Aorta (tissue), 5 donors: ENCODE results near the gene CACNB4. TPM values are rescaled to one million over a fixed set of nuclear protein-coding genes. Genes with fewer than 3 reads are reported as not detected.

Experiments used
- ATAC-seq: fragments of 200-7000 bp; cut with Tn5 transposase; one replicate; pipeline ENCODE4 v1.9.1; 2022; ENCODE audit warnings: moderate library complexity; ENCODE audit not compliant: low FRiP score
- DNase-seq, 2 donors: peaks; one replicate each; pipeline ENCODE4 v3.0.0-alpha.2; 2020
- H3K27ac ChIP-seq, 2 donors: one replicate each; pipeline ENCODE4 v1.5.1; 2013; ENCODE audit warnings: low read length in 2 of 2, mild to moderate bottlenecking in 2 of 2, moderate library complexity in 2 of 2, control low read depth in 1 of 2, inconsistent platforms in 1 of 2, low read depth in 1 of 2
- H3K27me3 ChIP-seq, 2 donors: one replicate each; pipeline ENCODE4 v1.6.1; 2013; ENCODE audit warnings: control low read depth in 1 of 2, low read length in 1 of 2, mild to moderate bottlenecking in 1 of 2, moderate library complexity in 1 of 2; ENCODE audit not compliant: insufficient read depth in 2 of 2, control insufficient read depth in 1 of 2
- H3K36me3 ChIP-seq, 2 donors: one replicate each; pipeline ENCODE4 v1.6.1; 2013; ENCODE audit warnings: control low read depth in 1 of 2, low read length in 1 of 2, mild to moderate bottlenecking in 1 of 2; ENCODE audit not compliant: insufficient read depth in 2 of 2, control insufficient read depth in 1 of 2
- H3K4me1 ChIP-seq, 2 donors: one replicate each; pipeline ENCODE4 v1.6.1; 2013; ENCODE audit warnings: low read length in 2 of 2, control low read depth in 1 of 2, mild to moderate bottlenecking in 1 of 2, moderate library complexity in 1 of 2; ENCODE audit not compliant: insufficient read depth in 2 of 2, control insufficient read depth in 1 of 2
- H3K4me3 ChIP-seq, 2 donors: one replicate each; pipeline ENCODE4 v1.5.1; 2013; ENCODE audit warnings: low read length in 2 of 2, control low read depth in 1 of 2, mild to moderate bottlenecking in 1 of 2
- H3K9me3 ChIP-seq: one replicate; pipeline ENCODE4 v1.6.1; 2013; ENCODE audit warnings: mild to moderate bottlenecking, low read length; ENCODE audit not compliant: control insufficient read depth
- WGBS, 2 donors: extraction: QIAGEN DNeasy Blood & Tissue Kit; methylation state at CpG; one replicate each; pipeline ENCODE4 v1.1.7; 2013; 5-methylcytosine and 5-hydroxymethylcytosine counted together
- intact Hi-C, 2 donors: fragments of 100-400 bp; cut with DNase I; formaldehyde crosslinking; loops; one replicate each; pipeline versions ENCODE4 v1.14.2 to v1.15.0; 2022
- polyA plus RNA-seq, 2 donors: library from polyadenylated mRNA; stranded (reverse); fragments of 200-250 nt; gene quantifications; one replicate each; pipeline ENCODE4 v1.2.3, GENCODE V29; 2013
- total RNA-seq, 2 donors: library from RNA; stranded (reverse); fragmentation: NEBNext Ultra II Directional; extraction: Animal tissue kit (Norgen Biotek cat#: 25700); gene quantifications; one replicate each; pipeline ENCODE4 v1.2.1, GENCODE V29; 2021
- donor health status: healthy with polysubstance abuse.
- donor health status: Bipolar disorder and iron deficiency.
- donor health status: DM: no; HTN: no; CAD: no.
- donor health status: DM: no; HTN: no; CAD: no.
- donor health status: DM: yes; HTN: yes; CAD: no.

CACNB4 gene
- total and polyA plus RNA-seq, 4 donors: 1.2 to 14.3 (median 3.2) TPM

DNA sequence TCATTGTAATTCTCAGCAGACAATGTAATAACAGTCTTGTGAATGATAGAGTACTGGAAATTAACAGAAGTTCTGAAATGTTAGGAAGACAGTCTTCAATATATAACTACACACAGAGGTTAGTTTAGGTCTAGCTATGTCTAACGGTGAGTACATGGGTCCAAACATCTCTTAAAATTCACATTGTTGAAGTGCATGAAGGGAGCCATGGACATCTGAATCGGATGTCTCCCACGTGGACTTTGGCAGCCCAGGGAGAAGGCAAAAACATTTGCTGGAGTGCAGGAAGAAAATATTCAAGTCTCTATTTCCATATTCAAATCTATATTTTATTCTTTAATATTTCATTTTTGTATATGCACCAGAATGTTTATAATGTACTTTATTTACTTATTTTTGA lies 34.8 kb downstream of the CACNB4 start:
- intact Hi-C loops: no loop called here
- no peak for ATAC-seq
- H3K27ac ChIP-seq: no peak overlapping the region
- no peak for DNase-seq
- no peaks in the 10 kb centered on the region for H3K9me3 ChIP-seq
- WGBS, 2 donors: 60 to 62% methylated on average over 3 of the region's 3 CpGs
- H3K4me1 ChIP-seq: no peaks in the 10 kb centered on the region
- H3K36me3 ChIP-seq: no peaks in the 10 kb centered on the region
- no peak overlapping the region for H3K4me3 ChIP-seq
- H3K27me3 ChIP-seq: no peaks in the 10 kb centered on the region

DNA sequence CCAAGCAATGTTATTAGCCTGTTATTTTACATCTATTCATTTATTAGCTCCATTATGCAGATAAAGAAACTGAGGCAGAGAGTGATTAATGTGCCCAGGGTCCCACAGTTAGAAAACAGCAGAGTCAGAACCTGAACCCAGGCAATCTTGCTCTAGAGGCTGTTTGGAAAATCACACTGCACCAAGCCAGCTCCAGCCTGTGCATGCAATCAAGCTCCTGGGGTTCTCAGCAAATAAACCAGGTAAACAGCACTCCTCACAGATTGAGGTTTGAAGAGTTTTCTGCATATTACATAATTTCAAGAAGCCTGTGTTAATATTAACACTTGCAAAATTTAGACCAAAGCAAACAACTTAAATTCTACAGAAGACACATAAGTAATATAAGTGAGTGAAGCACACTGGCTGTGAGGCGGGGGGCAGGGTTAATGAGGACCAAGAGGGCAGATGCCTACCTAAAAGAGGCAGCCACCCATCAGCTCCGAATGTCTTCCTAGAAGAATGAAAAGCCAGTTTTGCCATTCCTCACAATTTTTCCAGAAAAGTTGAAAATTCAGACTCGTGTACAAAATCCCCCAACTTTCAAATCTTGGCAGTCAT lies 35.4 kb downstream of the CACNB4 start:
- no peak for ATAC-seq
- intact Hi-C loops: no loop called here
- H3K9me3 ChIP-seq: peaks cover 2% of the 10 kb centered on the region
- H3K27me3 ChIP-seq: no peaks in the 10 kb centered on the region
- whole genome bisulfite sequencing, 2 donors: 51 to 58% methylated on average over 3 of the region's 3 CpGs
- no peaks in the 10 kb centered on the region for H3K4me1 ChIP-seq
- no peak overlapping the region for H3K27ac ChIP-seq
- no peak overlapping the region for H3K4me3 ChIP-seq
- no peak for DNase-seq
- H3K36me3 ChIP-seq: no peaks in the 10 kb centered on the region

DNA sequence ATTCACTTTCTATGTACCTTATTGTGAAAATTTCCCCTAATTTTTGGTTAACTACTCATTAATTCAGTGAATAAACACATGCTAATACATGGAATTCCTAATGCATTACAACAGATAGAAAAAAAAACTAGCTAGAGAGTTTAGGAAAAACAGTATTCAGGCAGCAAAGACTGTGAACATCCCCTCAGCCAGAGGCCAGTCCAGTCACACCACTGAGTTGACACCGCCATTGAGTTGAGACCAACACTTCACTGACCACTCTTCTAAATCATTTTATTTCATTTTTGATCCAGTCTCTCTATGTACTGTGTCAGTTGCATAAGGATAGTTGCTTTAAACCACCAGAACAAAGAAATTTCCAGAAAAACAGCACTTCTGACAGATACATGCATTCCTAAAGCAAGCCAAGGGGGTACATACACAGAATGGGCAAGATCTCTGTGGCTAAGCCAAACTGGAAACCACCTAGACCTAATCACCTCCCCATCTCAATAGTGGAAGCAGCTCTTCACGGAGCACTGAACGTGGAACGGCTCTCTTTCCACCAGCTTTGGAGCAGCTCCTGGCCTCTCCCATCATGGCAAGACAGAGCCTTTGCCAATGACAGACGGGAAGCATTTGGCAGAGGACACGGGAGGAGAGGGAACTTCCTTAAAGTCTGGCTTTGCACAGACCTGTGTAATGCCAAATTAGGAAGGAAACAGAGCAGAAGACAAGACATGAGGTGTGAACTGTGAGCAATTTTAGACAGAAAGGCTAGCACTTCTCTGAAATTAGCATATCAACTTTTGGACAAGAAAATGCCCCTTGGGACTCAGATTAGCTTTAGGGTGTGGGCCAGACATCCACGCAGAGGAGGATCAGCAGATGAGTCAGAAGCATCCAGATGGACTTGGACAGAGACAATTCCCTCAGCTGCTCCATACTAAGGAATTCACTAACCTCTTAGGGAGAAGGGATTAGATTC lies 36.4 kb downstream of the CACNB4 start:
- no peak overlapping the region for H3K4me3 ChIP-seq

DNA sequence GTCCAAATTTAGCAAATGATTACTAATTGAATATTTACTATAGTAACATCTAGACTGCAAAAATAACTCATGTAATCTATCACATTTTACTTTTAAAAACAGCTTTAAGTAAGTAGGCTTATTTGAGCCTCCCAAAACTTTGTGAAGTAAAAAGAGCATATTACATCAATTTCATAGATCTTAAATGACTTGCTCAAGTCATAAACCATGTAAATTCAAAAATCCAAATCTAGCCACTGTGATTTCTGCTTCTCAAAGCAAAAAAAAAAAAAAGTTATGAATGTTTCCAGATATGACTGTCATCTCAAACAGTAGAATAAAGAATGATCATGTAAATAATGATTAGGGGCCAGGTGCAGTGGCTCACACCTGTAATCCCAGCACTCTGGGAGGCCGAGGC lies 37.5 kb downstream of the CACNB4 start:
- Histone ChIP-seq H3K9me3 (peaks cover 2% of the 10 kb centered on the region), H3K36me3 (no peaks in the 10 kb centered on the region), H3K27ac (no peak overlapping the region), H3K27me3 (no peaks in the 10 kb centered on the region), H3K4me3 (no peak overlapping the region), H3K4me1 (no peaks in the 10 kb centered on the region)
- DNase-seq (no peak), ATAC-seq (no peak)
- intact Hi-C loops: no loop called here
- 95 to 98% methylated on average over 1 of the region's 1 CpG for WGBS, 2 donors

More for the DNA sequence above, 36.4 kb downstream of the CACNB4 start:
- Histone ChIP-seq H3K27ac (no peak overlapping the region), H3K4me1 (no peaks in the 10 kb centered on the region), H3K9me3 (peaks cover 2% of the 10 kb centered on the region), H3K27me3 (no peaks in the 10 kb centered on the region), H3K36me3 (no peaks in the 10 kb centered on the region)
- intact Hi-C loops: no loop called here
- ATAC-seq (peak; percentile 82), DNase-seq (peak in 1 of 2 donors; percentile 65)
- WGBS, 2 donors: 60 to 65% methylated on average over 7 of the region's 7 CpGs

DNA sequence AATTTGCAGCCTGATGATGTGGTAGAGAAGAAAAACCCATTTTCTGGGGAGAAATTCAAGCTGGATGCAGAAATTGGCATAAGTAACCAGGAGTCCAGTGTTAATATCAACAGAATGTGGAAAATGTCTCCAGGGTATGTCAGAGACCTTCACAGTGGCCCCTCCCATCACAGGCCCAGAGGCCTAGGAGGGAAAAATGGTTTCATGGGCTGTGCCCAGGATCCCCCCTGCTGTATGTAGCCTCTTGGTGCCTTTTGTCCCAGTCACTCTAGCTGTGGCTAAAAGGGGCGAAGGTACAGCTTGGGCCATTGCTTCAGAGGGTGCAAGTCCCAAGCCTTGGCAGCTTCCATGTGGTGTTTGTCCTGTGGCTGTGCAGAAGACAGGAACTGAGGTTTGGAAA lies 40.2 kb downstream of the CACNB4 start:
- Histone ChIP-seq H3K9me3 (peaks cover 2% of the 10 kb centered on the region), H3K27me3 (no peaks in the 10 kb centered on the region), H3K36me3 (no peaks in the 10 kb centered on the region), H3K4me1 (peaks cover 0 to 1% of the 10 kb centered on the region in 2 donors), H3K4me3 (no peak overlapping the region), H3K27ac (no peak overlapping the region)
- WGBS, 2 donors: 56 to 92% methylated on average over 1 of the region's 1 CpG
- intact Hi-C loops: loop anchor here in 1 of 2 donors (10.0 kb wide), 1 partner anchor 56 kb away; no protein-coding TSS in a partner anchor
- no peak for ATAC-seq
- no peak for DNase-seq

DNA sequence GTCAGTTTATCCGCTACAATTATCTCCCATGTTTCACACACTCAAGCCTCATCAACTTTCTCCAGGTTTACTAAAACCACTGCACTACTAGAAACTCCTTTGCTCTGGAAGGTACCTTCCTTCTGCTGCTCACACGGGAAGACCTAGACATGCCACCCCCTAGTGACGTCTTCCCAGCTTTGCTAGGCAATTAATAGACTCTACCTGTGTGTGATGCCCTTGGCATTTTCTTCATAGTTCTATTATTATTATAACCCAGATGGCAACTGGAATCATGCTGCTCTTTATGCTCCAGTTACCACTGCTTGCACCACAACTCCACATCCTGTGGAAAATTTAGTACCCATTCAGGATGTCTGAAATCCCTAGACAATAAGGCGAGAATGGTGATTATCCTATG lies 42.4 kb downstream of the CACNB4 start:
- peaks cover 0 to 1% of the 10 kb centered on the region in 2 donors for H3K4me1 ChIP-seq
- intact Hi-C loops: loop anchor here in 1 of 2 donors (10.0 kb wide), 1 partner anchor 58 kb away; no protein-coding TSS in a partner anchor
- 77 to 91% methylated on average over 4 of the region's 4 CpGs for WGBS, 2 donors
- DNase-seq (no peak), ATAC-seq (no peak)
- no peak overlapping the region for H3K27ac ChIP-seq
- H3K9me3 ChIP-seq: peaks cover 2% of the 10 kb centered on the region
- H3K27me3 ChIP-seq: no peaks in the 10 kb centered on the region
- no peak overlapping the region for H3K4me3 ChIP-seq
- no peaks in the 10 kb centered on the region for H3K36me3 ChIP-seq

DNA sequence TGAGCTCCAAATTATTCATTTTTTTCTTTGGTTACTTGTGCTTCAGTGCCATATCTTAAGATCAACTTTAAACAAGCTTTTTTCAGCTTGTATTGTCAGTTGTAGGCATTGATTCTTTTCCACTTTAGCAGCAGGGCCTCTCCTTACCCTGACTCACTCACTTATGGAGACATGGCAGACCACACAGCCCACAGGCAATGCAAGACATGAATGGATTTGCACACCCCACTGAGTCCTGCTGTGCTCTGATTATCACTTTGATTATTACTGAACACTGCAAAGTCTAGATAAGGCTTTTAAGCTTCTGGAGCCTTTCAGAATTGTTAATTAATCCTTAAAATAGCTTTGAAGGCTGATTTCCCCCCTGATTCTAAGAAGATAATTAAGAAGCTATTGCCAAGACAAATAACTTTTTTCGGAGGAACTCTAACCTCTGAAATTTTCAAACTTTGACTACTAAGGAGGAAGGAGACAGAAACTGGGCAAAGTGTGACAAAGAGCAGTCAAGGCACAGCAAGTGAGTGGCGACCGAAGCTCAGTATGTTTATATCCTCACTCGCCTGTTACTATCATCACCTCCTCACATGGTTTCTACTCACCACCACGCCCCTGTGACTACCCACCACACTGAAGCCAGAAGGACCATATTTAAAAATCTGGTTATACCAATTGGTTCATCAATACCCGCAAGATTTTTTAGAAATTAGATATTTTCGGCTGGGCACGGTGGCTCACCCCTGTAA lies 43.3 kb downstream of the CACNB4 start:
- WGBS, 2 donors: 94 to 96% methylated on average over 8 of the region's 8 CpGs
- no peak for ATAC-seq
- peaks cover 0 to 1% of the 10 kb centered on the region in 2 donors for H3K4me1 ChIP-seq
- no peak overlapping the region for H3K4me3 ChIP-seq
- no peaks in the 10 kb centered on the region for H3K36me3 ChIP-seq
- intact Hi-C loops: loop anchor here in 1 of 2 donors (10.0 kb wide), 1 partner anchor 59 kb away; no protein-coding TSS in a partner anchor
- no peak overlapping the region for H3K27ac ChIP-seq
- no peak for DNase-seq
- H3K9me3 ChIP-seq: peaks cover 2% of the 10 kb centered on the region
- H3K27me3 ChIP-seq: no peaks in the 10 kb centered on the region

DNA sequence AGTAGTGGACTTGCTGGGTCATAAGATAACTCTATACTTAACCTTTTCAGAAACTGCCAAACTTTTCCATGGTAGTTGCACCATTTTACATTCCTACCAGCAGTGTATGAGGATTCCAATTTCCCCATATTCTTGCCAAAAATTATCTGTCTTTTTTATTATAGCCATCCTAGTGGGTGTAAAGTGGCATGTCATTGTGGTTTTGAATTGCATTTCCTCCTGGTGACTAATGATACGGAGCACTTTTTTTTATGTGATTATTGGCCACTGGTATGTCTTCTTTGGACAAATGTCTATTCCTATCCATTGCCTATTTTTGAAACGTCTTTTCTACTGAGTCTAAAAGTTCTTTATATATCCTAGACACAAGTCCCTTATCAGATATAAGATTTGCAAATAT lies 44.3 kb downstream of the CACNB4 start:
- peaks cover 2% of the 10 kb centered on the region for H3K9me3 ChIP-seq
- DNase-seq: no peak
- ATAC-seq: peak; percentile 22
- no peak overlapping the region for H3K4me3 ChIP-seq
- H3K36me3 ChIP-seq: no peaks in the 10 kb centered on the region
- WGBS, 2 donors: 0 to 1% methylated on average over 2 of the region's 2 CpGs
- H3K27ac ChIP-seq: no peak overlapping the region
- intact Hi-C loops: loop anchor here in 1 of 2 donors (10.0 kb wide), 1 partner anchor 60 kb away; no protein-coding TSS in a partner anchor
- peaks cover 0 to 1% of the 10 kb centered on the region in 2 donors for H3K4me1 ChIP-seq
- no peaks in the 10 kb centered on the region for H3K27me3 ChIP-seq
